GM12865 (cell line): Measurements from ENCODE around the gene TNNT2.

ENCODE experiments used
- DNase-seq: peaks from one replicate; pipeline ENCODE4 v3.0.0; 2010; ENCODE audit warnings: low read depth
- H3K4me3 ChIP-seq: 2 replicates; pipeline ENCODE4 v1.5.1; 2011; ENCODE audit warnings: mild to moderate bottlenecking, low read depth, low read length, control low read depth
- TF ChIP-seq, protein P1 (sequence below): IDR thresholded peaks from 2 replicates; pipeline ENCODE4 v1.5.1; 2011; ENCODE audit warnings: low read length, control low read depth, low read depth, inconsistent platforms; ENCODE audit not compliant: insufficient read depth; ENCODE audit errors: missing control alignments

TNNT2 gene

DNA sequence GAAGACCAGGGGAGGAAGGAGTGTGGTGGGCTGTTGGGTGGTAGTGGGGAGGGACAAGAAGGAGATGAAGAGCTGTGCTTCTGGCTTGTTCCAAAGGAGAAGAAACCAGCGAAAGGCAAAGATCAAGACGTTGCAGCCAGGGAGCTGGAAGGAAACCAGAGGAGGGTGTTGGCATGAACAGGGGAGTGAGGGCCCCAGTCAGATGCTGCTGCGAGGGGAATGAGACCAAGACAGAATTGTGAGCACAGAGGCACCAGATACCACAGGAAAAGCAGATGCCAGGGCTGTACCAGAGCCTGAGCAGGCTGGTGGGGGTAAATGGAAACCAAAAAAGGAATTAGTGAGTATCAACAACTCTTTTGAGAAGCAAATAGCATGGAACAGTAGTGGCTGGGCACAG is 15.6 kb upstream of the TNNT2 start:
- TF ChIP-seq, protein P1, sequence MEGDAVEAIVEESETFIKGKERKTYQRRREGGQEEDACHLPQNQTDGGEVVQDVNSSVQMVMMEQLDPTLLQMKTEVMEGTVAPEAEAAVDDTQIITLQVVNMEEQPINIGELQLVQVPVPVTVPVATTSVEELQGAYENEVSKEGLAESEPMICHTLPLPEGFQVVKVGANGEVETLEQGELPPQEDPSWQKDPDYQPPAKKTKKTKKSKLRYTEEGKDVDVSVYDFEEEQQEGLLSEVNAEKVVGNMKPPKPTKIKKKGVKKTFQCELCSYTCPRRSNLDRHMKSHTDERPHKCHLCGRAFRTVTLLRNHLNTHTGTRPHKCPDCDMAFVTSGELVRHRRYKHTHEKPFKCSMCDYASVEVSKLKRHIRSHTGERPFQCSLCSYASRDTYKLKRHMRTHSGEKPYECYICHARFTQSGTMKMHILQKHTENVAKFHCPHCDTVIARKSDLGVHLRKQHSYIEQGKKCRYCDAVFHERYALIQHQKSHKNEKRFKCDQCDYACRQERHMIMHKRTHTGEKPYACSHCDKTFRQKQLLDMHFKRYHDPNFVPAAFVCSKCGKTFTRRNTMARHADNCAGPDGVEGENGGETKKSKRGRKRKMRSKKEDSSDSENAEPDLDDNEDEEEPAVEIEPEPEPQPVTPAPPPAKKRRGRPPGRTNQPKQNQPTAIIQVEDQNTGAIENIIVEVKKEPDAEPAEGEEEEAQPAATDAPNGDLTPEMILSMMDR = no peak
- DNase-seq = no peak
- H3K4me3 ChIP-seq = no peak overlapping the region

DNA sequence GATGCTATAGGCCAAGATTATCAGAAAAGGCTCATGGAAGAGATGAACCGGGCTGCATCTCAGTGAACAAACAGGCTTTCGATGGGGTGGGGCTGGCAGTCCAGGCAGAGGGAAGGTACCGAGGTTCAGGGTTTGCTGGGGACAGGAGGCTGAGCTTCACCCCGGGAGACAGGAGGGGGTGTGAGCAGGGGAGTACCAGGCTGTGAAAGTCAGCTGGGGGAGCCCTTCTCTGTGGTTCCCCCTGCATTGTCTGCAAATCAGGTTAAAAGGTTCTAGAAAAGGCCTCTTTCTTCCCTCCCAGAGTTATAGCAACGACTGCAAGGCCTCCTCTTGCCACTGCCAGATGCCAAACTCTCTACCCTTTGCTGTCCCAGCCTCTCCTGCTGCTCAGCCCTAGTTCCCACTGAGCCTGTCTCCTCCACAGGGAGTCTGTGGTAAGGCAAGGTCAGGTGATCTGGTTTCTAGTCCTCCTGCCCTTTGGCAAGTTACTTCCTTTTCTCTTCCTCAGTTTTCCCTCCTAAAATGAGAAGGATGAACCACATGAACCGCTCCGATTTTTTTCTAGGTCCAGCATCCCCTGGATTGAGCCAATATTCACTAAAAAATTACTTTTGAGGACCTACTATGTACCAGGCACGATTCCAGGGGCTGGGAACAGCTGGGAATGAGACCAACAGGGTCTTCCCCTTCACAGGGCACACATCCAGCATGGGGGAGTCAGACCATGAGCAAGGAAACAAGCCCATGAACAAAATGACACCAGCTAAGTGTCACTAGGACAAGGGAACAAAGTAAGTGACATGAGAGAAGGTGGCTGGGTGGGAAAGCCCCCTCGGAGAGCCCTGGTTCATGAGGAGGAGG is 14.4 kb upstream of the TNNT2 start:
- peak; percentile 33 for DNase-seq
- no peak overlapping the region for H3K4me3 ChIP-seq
- TF ChIP-seq, protein P1 = no peak

DNA sequence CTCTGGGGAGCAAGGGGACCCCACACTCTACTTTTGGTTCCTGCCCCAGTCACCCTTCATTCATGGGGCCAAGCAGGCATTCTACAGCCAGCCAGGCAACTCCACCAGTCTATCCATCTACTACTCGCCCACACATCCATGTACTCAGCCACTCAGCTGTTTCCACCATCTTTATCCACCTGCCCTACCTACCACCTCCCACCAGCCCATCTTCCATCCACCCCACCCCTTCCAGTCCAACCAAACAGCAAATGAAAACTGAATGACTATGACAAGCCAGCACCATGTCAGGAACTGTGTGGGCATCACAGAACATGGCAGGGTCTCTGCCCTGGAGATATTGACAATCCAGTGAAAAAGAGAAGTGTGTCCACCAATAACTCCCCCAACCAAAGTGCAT is 13.7 kb upstream of the TNNT2 start:
- TF ChIP-seq, protein P1 = no peak
- no peak overlapping the region for H3K4me3 ChIP-seq
- no peak for DNase-seq

DNA sequence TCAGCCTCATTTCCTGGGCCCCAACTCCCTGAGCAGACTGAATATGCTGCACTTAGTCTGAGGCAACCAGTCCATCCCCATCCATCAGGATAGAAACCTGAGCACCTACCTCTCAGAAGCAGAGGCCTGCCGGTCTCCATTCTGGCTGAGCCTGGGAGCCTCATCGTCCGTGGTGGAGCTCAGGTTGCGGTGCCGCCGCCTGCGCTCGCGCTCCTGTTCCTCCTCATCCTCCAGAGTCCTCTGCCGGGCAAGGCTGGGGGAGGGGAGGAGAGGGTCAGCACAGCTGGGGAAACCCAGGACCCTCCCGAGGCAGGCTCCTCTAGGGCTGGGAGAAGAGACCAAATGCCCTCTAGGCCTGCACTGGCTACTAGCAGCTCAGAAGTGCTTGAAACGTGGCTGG is 11.6 kb upstream of the TNNT2 start:
- no peak for DNase-seq
- no peak overlapping the region for H3K4me3 ChIP-seq
- TF ChIP-seq, protein P1 = no peak

DNA sequence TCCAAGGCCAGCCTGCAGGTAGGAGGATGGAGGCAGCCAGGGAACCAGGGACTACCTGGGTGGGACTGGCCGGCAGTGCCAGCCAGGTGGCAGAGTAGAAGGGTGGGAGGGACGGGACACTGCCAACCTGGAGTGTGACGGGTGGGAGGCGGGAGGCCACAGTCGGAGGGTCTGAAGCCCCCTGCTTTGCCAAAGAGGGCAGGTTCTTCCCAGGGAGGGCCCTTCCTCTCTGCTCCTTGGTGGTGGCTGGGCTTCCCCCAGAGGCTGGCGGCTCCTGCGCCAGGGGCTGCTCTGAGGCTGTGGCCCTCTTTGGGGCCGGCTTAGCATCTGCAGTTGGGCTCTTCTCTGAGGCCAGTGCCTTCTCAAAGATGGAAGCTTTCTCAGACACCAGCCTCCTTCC is 8.7 kb upstream of the TNNT2 start:
- TF ChIP-seq, protein P1 = no peak
- DNase-seq = no peak
- H3K4me3 ChIP-seq = no peak overlapping the region

DNA sequence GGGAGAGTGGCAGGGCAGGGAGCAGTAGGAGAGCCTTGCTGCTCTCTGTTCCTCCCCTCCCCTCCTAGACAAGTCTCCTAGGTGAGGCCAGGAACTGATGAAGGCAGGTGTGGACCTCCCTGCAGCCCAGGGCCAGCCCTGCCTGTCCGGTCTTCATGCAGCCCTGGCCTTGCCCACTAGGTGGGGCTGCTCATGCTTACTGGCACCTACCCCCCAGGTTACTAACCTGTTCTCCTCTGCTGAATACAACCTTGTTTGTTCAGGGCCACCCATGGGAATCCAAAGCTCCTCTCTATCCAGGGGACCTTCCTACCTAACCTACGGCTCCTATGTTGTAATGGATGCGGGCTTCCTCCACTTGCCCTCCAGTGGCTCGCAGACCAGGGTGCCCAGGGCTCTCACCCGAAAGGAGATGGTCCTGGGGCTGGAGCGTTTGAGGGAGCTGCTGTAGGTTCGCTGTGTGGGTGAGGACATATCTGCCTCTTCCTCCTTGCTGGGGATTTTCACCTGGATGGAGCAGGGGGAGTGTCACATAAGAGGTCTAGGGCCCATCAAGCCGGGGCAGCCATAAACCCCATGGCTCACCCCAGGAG is 7.9 kb upstream of the TNNT2 start:
- peak; percentile 69 for DNase-seq
- TF ChIP-seq, protein P1 = peak; percentile 93
- H3K4me3 ChIP-seq = no peak overlapping the region

DNA sequence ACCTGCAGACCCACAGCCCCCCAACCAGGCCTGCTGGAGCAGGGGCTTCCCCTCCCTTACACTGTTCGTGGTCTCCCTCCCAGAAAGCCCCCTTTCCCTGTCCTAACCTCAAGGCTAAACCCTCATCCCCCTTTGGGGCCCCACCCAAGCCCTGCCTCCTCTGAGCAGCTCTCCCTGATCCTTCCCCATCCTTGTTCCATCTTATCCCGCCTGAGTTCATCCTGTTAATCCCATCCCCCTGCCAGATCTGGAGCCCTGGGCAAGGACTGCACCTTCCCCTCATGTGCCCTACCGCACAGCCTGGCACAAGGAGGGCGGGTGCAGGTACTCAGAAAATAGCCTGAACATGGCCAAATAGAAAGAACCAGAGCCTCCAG is 6.9 kb upstream of the TNNT2 start:
- TF ChIP-seq, protein P1 = no peak
- no peak for DNase-seq
- H3K4me3 ChIP-seq = no peak overlapping the region
